MCF 10A (cell line): ENCODE measurements around the gene QSOX1. TPM values are rescaled to one million over a fixed set of nuclear protein-coding genes. Genes with fewer than 3 reads are reported as not detected.

Source experiments
- BruUV-seq: library from RNA; stranded (reverse); fragments of 400-500 nt; replicated peaks from 2 replicates; lab custom pipeline; 2021; lab: Mats Ljungman, UMichigan
- CTCF ChIA-PET: fragments of 300-600 bp; sonication (Branson Sonifier 250); formaldehyde crosslinking; extraction: SDS; loops from one replicate; lab custom pipeline; 2021; ENCODE audit warnings: antibody characterized with exemption, inconsistent platforms; lab: Yijun Ruan, JAX
- POLR2A ChIA-PET: fragments of 300-600, 350-650 bp; sonication (Branson Sonifier 250); formaldehyde crosslinking; extraction: SDS; loops from one replicate; lab custom pipeline; 2020; ENCODE audit warnings: antibody characterized with exemption, inconsistent platforms; lab: Yijun Ruan, JAX
- DNase-seq: peaks from one replicate; pipeline ENCODE4 v3.0.0-alpha.2; 2018; ENCODE audit not compliant: unreplicated experiment
- H3K27ac Mint-ChIP-seq: one replicate; pipeline ENCODE4 v1.8.0; 2022; ENCODE audit warnings: mild to moderate bottlenecking, low read depth, mixed read lengths; ENCODE audit not compliant: unreplicated experiment
- H3K27me3 Mint-ChIP-seq: one replicate; pipeline ENCODE4 v1.8.0; 2022; ENCODE audit warnings: mixed read lengths; ENCODE audit not compliant: insufficient read depth, unreplicated experiment
- H3K36me3 Mint-ChIP-seq: one replicate; pipeline ENCODE4 v1.8.0; 2022; ENCODE audit warnings: mild to moderate bottlenecking, moderate library complexity, mixed read lengths; ENCODE audit not compliant: insufficient read depth, unreplicated experiment
- H3K4me1 Mint-ChIP-seq: one replicate; pipeline ENCODE4 v1.8.0; 2022; ENCODE audit warnings: mixed read lengths; ENCODE audit not compliant: insufficient read depth, unreplicated experiment
- H3K4me3 Mint-ChIP-seq: one replicate; pipeline ENCODE4 v1.8.0; 2022; ENCODE audit warnings: mild to moderate bottlenecking, moderate library complexity, mixed read lengths; ENCODE audit not compliant: unreplicated experiment
- H3K9me3 Mint-ChIP-seq: one replicate; pipeline ENCODE4 v1.8.0; 2022; ENCODE audit warnings: mixed read lengths; ENCODE audit not compliant: unreplicated experiment
- intact Hi-C: fragments of 100-400 bp; cut with micrococcal nuclease; formaldehyde crosslinking; loops from 2 replicates; pipeline ENCODE4 v1.14.1; 2022
- total RNA-seq: library from RNA; stranded (reverse); gene quantifications from 2 replicates; pipeline ENCODE4 v1.2.3, GENCODE V29; 2022
- TF ChIP-seq, protein P1 (sequence below): fragments of 200-600 bp; IDR thresholded peaks from one replicate; pipeline ENCODE4 v1.8.0; 2022; ENCODE audit warnings: antibody characterized with exemption, mild to moderate bottlenecking; ENCODE audit not compliant: unreplicated experiment

The QSOX1 gene
- total RNA-seq, 1 experiment from 2014 or later = 309 TPM

GRCh38 chr1:180158149-180159147 lies 3.8 kb downstream of the QSOX1 start:
- CTCF ChIA-PET = interaction anchor here (0.6 to 7.1 kb wide), 3 partner anchors 8 to 72 kb away, joined by 3 to 57 read pairs (median 17); no protein-coding TSS in a partner anchor
- TF ChIP-seq, protein P1, sequence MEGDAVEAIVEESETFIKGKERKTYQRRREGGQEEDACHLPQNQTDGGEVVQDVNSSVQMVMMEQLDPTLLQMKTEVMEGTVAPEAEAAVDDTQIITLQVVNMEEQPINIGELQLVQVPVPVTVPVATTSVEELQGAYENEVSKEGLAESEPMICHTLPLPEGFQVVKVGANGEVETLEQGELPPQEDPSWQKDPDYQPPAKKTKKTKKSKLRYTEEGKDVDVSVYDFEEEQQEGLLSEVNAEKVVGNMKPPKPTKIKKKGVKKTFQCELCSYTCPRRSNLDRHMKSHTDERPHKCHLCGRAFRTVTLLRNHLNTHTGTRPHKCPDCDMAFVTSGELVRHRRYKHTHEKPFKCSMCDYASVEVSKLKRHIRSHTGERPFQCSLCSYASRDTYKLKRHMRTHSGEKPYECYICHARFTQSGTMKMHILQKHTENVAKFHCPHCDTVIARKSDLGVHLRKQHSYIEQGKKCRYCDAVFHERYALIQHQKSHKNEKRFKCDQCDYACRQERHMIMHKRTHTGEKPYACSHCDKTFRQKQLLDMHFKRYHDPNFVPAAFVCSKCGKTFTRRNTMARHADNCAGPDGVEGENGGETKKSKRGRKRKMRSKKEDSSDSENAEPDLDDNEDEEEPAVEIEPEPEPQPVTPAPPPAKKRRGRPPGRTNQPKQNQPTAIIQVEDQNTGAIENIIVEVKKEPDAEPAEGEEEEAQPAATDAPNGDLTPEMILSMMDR = no peak
- intact Hi-C loops = no loop called here
- DNase-seq = no peak
- BruUV-seq = no TSS peak
- Mint-ChIP-seq H3K27me3 (no peaks in the 10 kb centered on the region), H3K9me3 (no peaks in the 10 kb centered on the region), H3K4me1 (peaks cover 42% of the 10 kb centered on the region), H3K27ac (no peak overlapping the region), H3K4me3 (no peak overlapping the region), H3K36me3 (peaks cover 8% of the 10 kb centered on the region)
- POLR2A ChIA-PET = interaction anchor here (1.2 to 6.4 kb wide), 3 partner anchors 7 to 32 kb away, joined by 4 to 106 read pairs (median 4); no protein-coding TSS in a partner anchor

- peaks cover 8% of the 10 kb centered on the region for H3K36me3 Mint-ChIP-seq
- H3K9me3 Mint-ChIP-seq = no peaks in the 10 kb centered on the region
- DNase-seq = no peak
- H3K27ac Mint-ChIP-seq = no peak overlapping the region
- CTCF ChIA-PET = no interaction called here
- H3K4me3 Mint-ChIP-seq = no peak overlapping the region
- BruUV-seq = no TSS peak
- POLR2A ChIA-PET = no interaction called here
- H3K4me1 Mint-ChIP-seq = peaks cover 42% of the 10 kb centered on the region
- intact Hi-C loops = no loop called here
- no peaks in the 10 kb centered on the region for H3K27me3 Mint-ChIP-seq
- TF ChIP-seq, protein P1 = no peak
Observed at GRCh38 chr1:180160357-180160756, 5.7 kb downstream of the QSOX1 start.

DNA sequence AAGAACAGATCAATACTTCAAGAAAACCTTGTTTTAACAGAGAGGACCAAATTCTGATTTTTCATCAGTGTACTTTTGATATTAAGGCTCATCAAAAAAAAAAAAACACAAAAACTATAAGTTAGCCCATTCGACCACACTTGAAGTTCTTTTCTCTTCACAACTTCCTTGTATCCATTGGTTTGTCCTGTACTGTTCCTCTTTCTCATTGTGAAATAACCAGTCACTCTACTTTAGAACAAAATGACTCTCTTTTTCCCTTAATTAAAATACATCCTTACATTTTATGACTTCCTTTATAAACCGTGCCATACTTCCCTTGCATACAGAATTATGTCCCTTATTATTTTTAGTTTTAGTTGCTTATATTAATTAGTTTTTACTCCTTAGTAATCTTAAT lies 8.4 kb downstream of the QSOX1 start:
- BruUV-seq = no TSS peak

More for the DNA sequence above, 8.4 kb downstream of the QSOX1 start:
- Mint-ChIP-seq H3K4me1 (peaks cover 35% of the 10 kb centered on the region), H3K4me3 (no peak overlapping the region), H3K36me3 (peaks cover 3% of the 10 kb centered on the region), H3K27ac (no peak overlapping the region), H3K27me3 (no peaks in the 10 kb centered on the region), H3K9me3 (no peaks in the 10 kb centered on the region)
- intact Hi-C loops = no loop called here
- TF ChIP-seq, protein P1 = no peak
- ChIA-PET CTCF (interaction anchor here (11.0 kb wide), 1 partner anchor 18 kb away, joined by 174 read pairs; no protein-coding TSS in a partner anchor), POLR2A (interaction anchor here (6.9 kb wide), 1 partner anchor 7 kb away, joined by 106 read pairs; the partner anchor contains the start of gene QSOX1)
- DNase-seq = no peak
